GM10266 (cell line): ENCODE measurements around the gene DDX1.

Experiments used
- DNase-seq: peaks from one replicate; pipeline ENCODE4 v3.0.0; 2012; ENCODE audit errors: extremely low spot score
- TF ChIP-seq, protein P1 (sequence below): IDR thresholded peaks from 2 replicates; pipeline ENCODE4 v1.5.1; 2012; ENCODE audit warnings: mild to moderate bottlenecking, low read depth; ENCODE audit not compliant: control insufficient read depth, insufficient read depth; ENCODE audit errors: missing control alignments

The DDX1 gene

DNA sequence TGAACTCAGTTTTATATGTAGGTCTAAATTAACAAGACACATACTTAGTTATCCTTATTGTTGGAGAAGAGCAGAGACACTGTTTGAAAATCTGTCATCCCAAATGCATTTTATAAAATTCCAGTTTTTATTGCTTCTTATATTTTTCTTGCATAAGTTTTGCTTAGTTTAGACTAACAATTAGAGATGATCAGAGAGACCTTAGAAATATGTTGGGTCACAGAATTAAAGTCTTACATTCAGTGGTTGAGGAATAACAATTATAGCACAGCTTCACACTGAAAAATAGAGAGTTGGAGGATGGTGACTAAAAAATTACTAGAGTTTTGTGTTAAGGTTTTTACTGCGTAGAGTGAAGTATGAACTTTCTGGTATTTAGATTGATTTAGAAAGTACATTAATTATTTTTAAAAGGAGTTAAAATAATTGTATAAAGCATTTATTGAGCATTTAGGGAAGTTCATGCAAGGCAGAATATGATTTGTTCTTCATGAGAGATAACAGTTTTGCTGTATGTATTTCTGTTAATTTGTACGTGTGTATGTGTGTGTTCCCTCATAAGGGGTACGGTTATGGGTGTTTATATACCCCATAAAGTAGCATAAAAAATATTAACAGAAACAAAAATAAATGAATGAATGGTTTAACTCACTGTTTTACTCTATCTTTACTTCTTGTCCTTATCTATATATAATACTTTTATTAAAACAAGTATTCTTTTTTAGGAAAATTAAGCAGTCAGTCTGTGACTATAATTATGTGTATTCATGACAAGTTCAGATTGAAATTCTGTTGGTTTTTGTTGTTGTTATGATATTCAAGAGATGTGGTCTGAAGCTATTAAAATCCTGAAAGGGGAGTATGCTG is 31.2 kb downstream of the DDX1 start:
- TF ChIP-seq, protein P1, sequence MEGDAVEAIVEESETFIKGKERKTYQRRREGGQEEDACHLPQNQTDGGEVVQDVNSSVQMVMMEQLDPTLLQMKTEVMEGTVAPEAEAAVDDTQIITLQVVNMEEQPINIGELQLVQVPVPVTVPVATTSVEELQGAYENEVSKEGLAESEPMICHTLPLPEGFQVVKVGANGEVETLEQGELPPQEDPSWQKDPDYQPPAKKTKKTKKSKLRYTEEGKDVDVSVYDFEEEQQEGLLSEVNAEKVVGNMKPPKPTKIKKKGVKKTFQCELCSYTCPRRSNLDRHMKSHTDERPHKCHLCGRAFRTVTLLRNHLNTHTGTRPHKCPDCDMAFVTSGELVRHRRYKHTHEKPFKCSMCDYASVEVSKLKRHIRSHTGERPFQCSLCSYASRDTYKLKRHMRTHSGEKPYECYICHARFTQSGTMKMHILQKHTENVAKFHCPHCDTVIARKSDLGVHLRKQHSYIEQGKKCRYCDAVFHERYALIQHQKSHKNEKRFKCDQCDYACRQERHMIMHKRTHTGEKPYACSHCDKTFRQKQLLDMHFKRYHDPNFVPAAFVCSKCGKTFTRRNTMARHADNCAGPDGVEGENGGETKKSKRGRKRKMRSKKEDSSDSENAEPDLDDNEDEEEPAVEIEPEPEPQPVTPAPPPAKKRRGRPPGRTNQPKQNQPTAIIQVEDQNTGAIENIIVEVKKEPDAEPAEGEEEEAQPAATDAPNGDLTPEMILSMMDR = no peak
- no peak for DNase-seq

DNA sequence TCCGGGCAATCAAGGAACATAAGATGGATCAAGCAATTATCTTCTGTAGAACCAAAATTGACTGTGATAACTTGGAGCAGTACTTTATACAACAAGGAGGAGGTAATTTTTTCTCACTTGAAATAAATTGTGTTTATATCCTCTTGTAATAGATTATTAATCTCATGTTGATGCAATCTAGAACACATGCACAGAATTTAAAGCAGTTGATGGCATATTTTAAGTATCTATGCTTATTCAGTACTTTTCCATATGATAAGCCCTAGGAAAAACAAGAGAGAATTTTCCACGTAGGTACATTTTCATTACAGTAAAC is 31.8 kb downstream of the DDX1 start:
- no peak for DNase-seq
- TF ChIP-seq, protein P1 = no peak

DNA sequence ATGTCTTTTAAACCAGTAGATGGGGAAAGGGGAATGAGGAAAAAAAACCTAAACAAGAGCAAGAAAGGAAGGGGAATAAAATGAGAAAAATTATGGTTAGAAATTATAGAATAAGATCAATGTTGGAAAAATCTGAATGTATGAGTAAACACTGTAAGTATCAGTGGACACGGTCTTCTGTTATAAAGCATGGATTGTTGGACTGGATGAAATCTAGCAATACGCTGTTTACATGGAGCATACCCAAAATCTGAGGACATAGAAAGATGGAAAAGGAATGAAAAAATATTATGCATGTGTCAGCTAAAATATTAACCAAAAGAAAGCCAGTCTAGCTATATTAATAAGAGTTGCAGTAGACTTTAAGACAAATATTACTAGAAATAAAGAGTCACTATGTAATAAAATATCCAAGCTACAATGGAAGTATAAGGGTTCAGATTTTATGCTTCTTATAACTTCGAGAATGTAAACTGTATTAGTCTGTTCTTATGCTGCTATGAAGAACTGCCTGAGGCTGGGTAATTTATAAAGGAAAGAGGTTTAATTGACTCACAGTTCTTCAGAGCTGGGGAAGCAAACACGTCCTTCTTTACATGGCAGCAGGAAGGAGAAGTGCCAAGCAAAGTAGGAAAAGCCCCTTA is 32.4 kb downstream of the DDX1 start:
- no peak for DNase-seq

DNA sequence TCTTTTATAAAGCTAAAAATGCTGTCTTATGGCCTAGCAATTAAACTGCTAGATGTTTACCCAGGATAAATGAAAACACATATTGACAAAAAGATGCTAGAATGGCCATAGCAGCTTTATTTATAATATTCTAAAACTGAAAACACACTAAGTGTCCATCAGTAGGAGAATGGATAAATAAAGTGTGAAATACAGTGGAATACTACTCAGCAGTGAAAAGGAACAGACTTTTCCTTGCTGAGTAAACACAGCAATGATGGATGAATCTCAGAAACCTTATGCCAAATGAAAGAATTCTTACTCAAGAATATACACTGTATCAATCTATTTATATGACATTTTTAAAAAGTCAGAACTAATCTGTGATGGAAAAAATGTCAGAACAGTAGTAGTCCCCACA is 33.2 kb downstream of the DDX1 start:
- DNase-seq = no peak
- TF ChIP-seq, protein P1 = no peak

More for the DNA sequence above, 32.4 kb downstream of the DDX1 start:
- TF ChIP-seq, protein P1 = no peak

DNA sequence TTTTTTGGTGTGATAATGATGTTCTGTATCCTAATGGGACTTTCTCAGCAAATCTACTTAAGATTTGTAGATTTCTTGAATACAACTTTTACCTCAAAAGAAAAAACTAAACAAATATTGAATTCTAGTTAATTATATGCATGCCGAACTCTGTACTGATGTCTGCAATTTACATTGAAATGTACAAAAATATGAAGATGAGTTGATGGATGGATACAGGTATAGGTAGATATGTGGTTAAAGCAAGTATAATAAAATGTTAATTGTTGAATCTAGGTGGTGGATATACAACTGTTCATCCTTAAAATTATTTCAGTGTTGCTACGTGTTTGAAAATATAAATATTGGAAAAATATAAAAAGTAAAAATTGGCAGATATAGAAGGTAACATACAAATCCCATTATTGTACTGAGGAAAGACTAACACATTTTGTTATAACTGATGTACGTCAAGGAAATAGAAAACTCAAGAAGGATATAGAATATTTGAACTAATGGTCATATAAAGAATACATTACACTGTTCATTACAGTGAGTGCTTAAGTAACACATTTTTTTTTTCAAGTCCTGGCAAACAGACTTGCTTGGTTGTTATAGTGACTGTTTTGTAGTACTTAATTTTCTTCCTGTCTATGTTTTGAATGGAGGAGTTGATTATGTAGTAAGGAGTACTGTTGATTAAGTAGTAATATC is 33.8 kb downstream of the DDX1 start:
- TF ChIP-seq, protein P1 = no peak
- DNase-seq = no peak

DNA sequence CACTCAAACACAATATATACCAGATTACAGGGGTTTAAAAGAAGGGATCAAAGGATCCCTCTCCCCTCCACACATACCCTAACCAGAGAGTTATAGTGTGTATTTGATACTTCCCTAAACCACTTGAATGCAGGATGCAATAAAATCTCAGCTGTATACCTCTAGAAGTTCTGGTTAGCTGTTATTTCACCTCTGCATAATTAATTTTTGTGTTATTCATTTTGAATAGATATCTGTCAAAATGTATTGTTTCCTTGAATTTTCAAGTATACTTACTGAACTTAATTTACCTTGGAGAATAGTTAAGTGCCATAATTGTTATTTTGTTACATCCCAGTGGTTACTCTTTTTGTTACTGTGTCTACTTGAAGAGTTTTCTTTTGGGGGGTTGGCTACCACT is 34.5 kb downstream of the DDX1 start:
- TF ChIP-seq, protein P1 = no peak
- DNase-seq = no peak
